ENCODE results near the gene BBLN. TPM values are rescaled to one million over a fixed set of nuclear protein-coding genes. Genes with fewer than 3 reads are reported as not detected.

The BBLN gene
- total RNA-seq, 2 donors from 2014 or later = 65.7 to 82.1 TPM

DNA sequence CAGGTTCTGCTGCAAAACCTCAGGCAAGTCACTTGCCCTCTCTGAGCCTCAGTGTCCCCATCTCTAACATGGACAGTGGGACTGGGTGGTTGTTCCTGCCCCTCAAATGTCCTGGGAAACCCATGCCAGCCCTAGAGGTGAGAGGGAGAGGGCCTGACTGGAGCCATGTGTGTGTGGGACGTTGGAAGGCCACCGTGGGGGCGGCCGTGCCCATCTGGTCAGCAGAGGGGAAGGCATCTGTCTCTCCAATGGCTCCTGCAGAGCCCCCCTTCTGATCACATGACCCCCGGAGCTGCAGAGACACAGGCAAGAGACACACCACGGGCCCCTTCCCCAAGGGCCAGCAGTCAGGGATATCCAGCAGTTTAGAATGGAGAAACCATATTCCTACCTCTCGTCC, 44.8 kb downstream of the BBLN start:
- peaks cover 5% of the 10 kb centered on the region for H3K4me1 ChIP-seq (ENCODE audit: control insufficient read depth, insufficient read depth, low read length)
- H3K36me3 Mint-ChIP-seq (ENCODE audit: low read depth) = no peaks in the 10 kb centered on the region
- H3K9me3 ChIP-seq (ENCODE audit: control insufficient read depth, low read length) = no peaks in the 10 kb centered on the region
- TF ChIP-seq, protein P1, sequence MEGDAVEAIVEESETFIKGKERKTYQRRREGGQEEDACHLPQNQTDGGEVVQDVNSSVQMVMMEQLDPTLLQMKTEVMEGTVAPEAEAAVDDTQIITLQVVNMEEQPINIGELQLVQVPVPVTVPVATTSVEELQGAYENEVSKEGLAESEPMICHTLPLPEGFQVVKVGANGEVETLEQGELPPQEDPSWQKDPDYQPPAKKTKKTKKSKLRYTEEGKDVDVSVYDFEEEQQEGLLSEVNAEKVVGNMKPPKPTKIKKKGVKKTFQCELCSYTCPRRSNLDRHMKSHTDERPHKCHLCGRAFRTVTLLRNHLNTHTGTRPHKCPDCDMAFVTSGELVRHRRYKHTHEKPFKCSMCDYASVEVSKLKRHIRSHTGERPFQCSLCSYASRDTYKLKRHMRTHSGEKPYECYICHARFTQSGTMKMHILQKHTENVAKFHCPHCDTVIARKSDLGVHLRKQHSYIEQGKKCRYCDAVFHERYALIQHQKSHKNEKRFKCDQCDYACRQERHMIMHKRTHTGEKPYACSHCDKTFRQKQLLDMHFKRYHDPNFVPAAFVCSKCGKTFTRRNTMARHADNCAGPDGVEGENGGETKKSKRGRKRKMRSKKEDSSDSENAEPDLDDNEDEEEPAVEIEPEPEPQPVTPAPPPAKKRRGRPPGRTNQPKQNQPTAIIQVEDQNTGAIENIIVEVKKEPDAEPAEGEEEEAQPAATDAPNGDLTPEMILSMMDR (conservative IDR thresholded peaks at IDR 0.05) = no peak
- no peaks in the 10 kb centered on the region for H3K36me3 ChIP-seq (ENCODE audit: control insufficient read depth, insufficient read depth, low read length)
- H3K27ac Mint-ChIP-seq = no peak overlapping the region
- DNase-seq = no peak
- H3K27me3 Mint-ChIP-seq (ENCODE audit: insufficient read depth) = peaks cover 4% of the 10 kb centered on the region
- H3K4me1 Mint-ChIP-seq = peaks cover 12% of the 10 kb centered on the region
- WGBS, 2 experiments (ENCODE audit: insufficient coverage in 1 of 2, insufficient read length in 1 of 2) = 83 to 96% methylated on average over 6 to 7 of the region's 7 CpGs
- H3K9me3 Mint-ChIP-seq = no peaks in the 10 kb centered on the region
- H3K4me3 ChIP-seq (ENCODE audit: low read length) = peak overlapping the region; percentile 83
- H3K4me3 Mint-ChIP-seq = peak overlapping the region; percentile 67
- H3K27me3 ChIP-seq (ENCODE audit: control insufficient read depth, insufficient read depth, low read length, poor library complexity, severe bottlenecking) = no peaks in the 10 kb centered on the region
- no peak overlapping the region for H3K27ac ChIP-seq (ENCODE audit: low read depth, low read length)
- H3K9ac ChIP-seq (ENCODE audit: extremely low read depth, low read length, poor library complexity, severe bottlenecking) = peak overlapping the region; percentile 57

DNA sequence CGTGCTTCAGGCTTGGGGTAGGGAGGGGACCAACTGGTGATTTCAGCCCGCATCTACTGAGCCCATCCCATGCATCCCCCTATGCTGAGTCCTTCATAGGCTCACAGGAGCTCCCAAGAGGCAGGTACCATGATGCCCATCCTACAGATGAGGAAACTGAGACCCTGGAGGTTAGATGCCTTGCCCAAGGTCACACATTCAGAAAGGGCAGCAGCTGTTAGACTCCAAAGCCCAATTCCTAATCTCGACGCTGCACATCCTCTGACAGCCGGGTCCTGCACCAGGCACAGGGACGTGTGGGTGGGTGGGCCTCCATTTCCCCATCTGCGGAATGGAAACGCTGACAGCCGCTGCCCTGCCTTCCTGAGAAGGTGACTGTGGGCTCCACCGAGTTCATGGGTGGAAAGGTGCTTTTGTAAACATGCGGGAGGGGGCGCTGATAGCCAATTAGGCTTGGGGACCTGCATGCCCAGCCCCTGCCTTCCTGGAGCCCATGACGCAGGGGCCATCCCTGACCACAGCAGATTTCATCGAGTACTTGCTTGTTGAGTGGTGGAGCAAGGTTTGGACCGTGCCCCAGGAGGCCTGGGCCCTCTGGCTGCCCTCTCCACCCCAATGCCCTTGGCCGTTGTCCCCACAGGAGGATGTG, 45.4 kb downstream of the BBLN start:
- TF ChIP-seq, protein P1 (conservative IDR thresholded peaks at IDR 0.05) = no peak
- Mint-ChIP-seq H3K4me3 (no peak overlapping the region), H3K4me1 (peaks cover 12% of the 10 kb centered on the region), H3K36me3 (ENCODE audit: low read depth) (no peaks in the 10 kb centered on the region), H3K9me3 (no peaks in the 10 kb centered on the region), H3K27ac (no peak overlapping the region), H3K27me3 (ENCODE audit: insufficient read depth) (peaks cover 4% of the 10 kb centered on the region)
- 87 to 94% methylated on average over 6 to 16 of the region's 16 CpGs for WGBS, 2 experiments (ENCODE audit: insufficient coverage in 1 of 2, insufficient read length in 1 of 2)
- no peak overlapping the region for H3K27ac ChIP-seq (ENCODE audit: low read depth, low read length)
- no peak for DNase-seq
- no peaks in the 10 kb centered on the region for H3K9me3 ChIP-seq (ENCODE audit: control insufficient read depth, low read length)
- H3K4me1 ChIP-seq (ENCODE audit: control insufficient read depth, insufficient read depth, low read length) = peaks cover 5% of the 10 kb centered on the region
- no peak overlapping the region for H3K4me3 ChIP-seq (ENCODE audit: low read length)
- no peaks in the 10 kb centered on the region for H3K36me3 ChIP-seq (ENCODE audit: control insufficient read depth, insufficient read depth, low read length)
- no peak overlapping the region for H3K9ac ChIP-seq (ENCODE audit: extremely low read depth, low read length, poor library complexity, severe bottlenecking)
- no peaks in the 10 kb centered on the region for H3K27me3 ChIP-seq (ENCODE audit: control insufficient read depth, insufficient read depth, low read length, poor library complexity, severe bottlenecking)

DNA sequence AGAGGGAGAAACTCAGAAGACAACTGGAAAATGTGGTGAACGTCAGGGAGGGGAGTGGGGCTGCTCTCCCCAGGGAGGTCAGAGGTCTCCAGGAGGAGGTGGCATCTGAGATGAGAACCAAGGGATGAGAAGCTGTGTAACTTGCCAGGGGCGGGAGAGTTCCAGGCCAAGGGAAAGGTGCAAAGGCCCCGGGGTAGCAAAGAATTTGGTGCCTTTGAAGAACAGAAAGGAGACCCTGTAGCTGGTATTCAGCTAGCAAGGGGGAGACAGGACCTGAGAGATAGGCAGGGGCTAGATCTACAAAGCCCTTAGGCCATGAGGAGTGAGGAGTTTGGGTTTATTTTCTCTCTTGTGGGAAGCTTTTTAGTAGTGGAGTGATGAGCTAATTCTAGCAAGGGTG, 46.4 kb downstream of the BBLN start:
- H3K9me3 Mint-ChIP-seq = no peaks in the 10 kb centered on the region
- 81 to 86% methylated on average over 3 of the region's 3 CpGs for WGBS, 2 experiments (ENCODE audit: insufficient coverage in 1 of 2, insufficient read length in 1 of 2)

More for the DNA sequence above, 46.4 kb downstream of the BBLN start:
- H3K27me3 Mint-ChIP-seq (ENCODE audit: insufficient read depth) = peaks cover 4% of the 10 kb centered on the region
- Histone ChIP-seq H3K4me3 (ENCODE audit: low read length) (no peak overlapping the region), H3K36me3 (ENCODE audit: control insufficient read depth, insufficient read depth, low read length) (no peaks in the 10 kb centered on the region), H3K9ac (ENCODE audit: extremely low read depth, low read length, poor library complexity, severe bottlenecking) (no peak overlapping the region), H3K27me3 (ENCODE audit: control insufficient read depth, insufficient read depth, low read length, poor library complexity, severe bottlenecking) (no peaks in the 10 kb centered on the region), H3K27ac (ENCODE audit: low read depth, low read length) (no peak overlapping the region), H3K4me1 (ENCODE audit: control insufficient read depth, insufficient read depth, low read length) (peaks cover 5% of the 10 kb centered on the region), H3K9me3 (ENCODE audit: control insufficient read depth, low read length) (no peaks in the 10 kb centered on the region)
- no peak for DNase-seq
- TF ChIP-seq, protein P1 (conservative IDR thresholded peaks at IDR 0.05) = no peak
- H3K4me3 Mint-ChIP-seq = no peak overlapping the region
- H3K4me1 Mint-ChIP-seq = peaks cover 12% of the 10 kb centered on the region
- no peaks in the 10 kb centered on the region for H3K36me3 Mint-ChIP-seq (ENCODE audit: low read depth)
- H3K27ac Mint-ChIP-seq = no peak overlapping the region

All from endodermal cell (in vitro differentiated cells).